Heart left ventricle (tissue), 16 donors: ENCODE measurements around the gene MMP24OS. TPM values are rescaled to one million over a fixed set of nuclear protein-coding genes. Genes with fewer than 3 reads are reported as not detected.
"Not testable (repeated sequence)": the region's sequence is repeated elsewhere in the genome, so short reads cannot be mapped to it uniquely, and the experiment has no call there.

Source experiments
- ATAC-seq, 4 donors: fragments of 200-7000 bp; cut with Tn5 transposase; one replicate each; pipeline ENCODE4 v1.9.1; 2020 to 2022; ENCODE audit warnings: moderate library complexity in 4 of 4, mild to moderate bottlenecking in 3 of 4, moderate number of reproducible peaks in 1 of 4
- DNase-seq, 5 donors: peaks; one replicate each; pipeline ENCODE4 v3.0.0-alpha.2; 2020
- H3K27ac ChIP-seq, 12 donors: fragments of 200-600 bp; sonication (generic) in 4 of 12; one replicate each; pipeline versions ENCODE4 v1.5.0 to v1.8.0; 2016 to 2022; ENCODE audit warnings: mild to moderate bottlenecking in 2 of 12
- H3K27me3 ChIP-seq, 9 donors: fragments of 200-600 bp; sonication (generic) in 2 of 9; one replicate each; pipeline versions ENCODE4 v1.5.1 to v1.8.0; 2016 to 2022; ENCODE audit warnings: mild to moderate bottlenecking in 3 of 9
- H3K36me3 ChIP-seq, 9 donors: fragments of 200-600 bp; sonication (generic) in 2 of 9; one replicate each; pipeline versions ENCODE4 v1.5.0 to v1.8.0; 2018 to 2022; ENCODE audit warnings: mild to moderate bottlenecking in 2 of 9
- H3K4me1 ChIP-seq, 12 donors: fragments of 200-600 bp; sonication (generic) in 4 of 12; one replicate each; pipeline versions ENCODE4 v1.5.0 to v1.8.0; 2016 to 2022; ENCODE audit warnings: mild to moderate bottlenecking in 3 of 12
- H3K4me3 ChIP-seq, 12 donors: fragments of 200-600 bp; sonication (generic) in 4 of 12; one replicate each; pipeline versions ENCODE4 v1.5.0 to v1.8.0; 2017 to 2022; ENCODE audit warnings: mild to moderate bottlenecking in 9 of 12, moderate library complexity in 4 of 12
- H3K9me3 ChIP-seq, 12 donors: fragments of 200-600 bp; sonication (generic) in 4 of 12; one replicate each; pipeline versions ENCODE4 v1.5.0 to v1.8.0; 2016 to 2022; ENCODE audit warnings: mild to moderate bottlenecking in 1 of 12
- CTCF ChIP-seq, 12 donors: fragments of 200-600 bp; sonication (generic) in 4 of 12; IDR thresholded peaks; one replicate each; pipeline versions ENCODE4 v1.5.0 to v1.8.0; 2018 to 2022; ENCODE audit warnings: antibody characterized with exemption in 12 of 12, mild to moderate bottlenecking in 5 of 12
- POLR2A ChIP-seq, 2 donors: fragments of 450-650 bp; IDR thresholded peaks; one replicate each; pipeline ENCODE4 v1.6.1; 2017; ENCODE audit warnings: antibody characterized with exemption in 2 of 2, mild to moderate bottlenecking in 2 of 2, moderate library complexity in 2 of 2
- WGBS, 4 donors: extraction: QIAGEN DNeasy Blood & Tissue Kit in 2 of 4; methylation state at CpG; one replicate each; pipeline versions ENCODE4 v1.1.5 to v1.1.7; 2013 to 2018; 5-methylcytosine and 5-hydroxymethylcytosine counted together
- intact Hi-C, 10 donors: fragments of 100-400 bp; cut with DNase I; formaldehyde crosslinking; loops; one replicate each; pipeline versions ENCODE4 v1.11.1 to v1.14.2; 2022
- polyA plus RNA-seq, 2 donors: library from polyadenylated mRNA; stranded (reverse); fragments of 200-250 nt; gene quantifications; one replicate each; pipeline ENCODE4 v1.2.3, GENCODE V29; 2013
- total RNA-seq, 9 donors: library from RNA; depleted of rRNA in 2 of 9; stranded (reverse); fragments of >200 nt in 2 of 9; fragmentation: NEBNext Ultra II Directional in 3 of 9; extraction: Animal tissue kit (Norgen Biotek cat#: 25700) in 3 of 9; gene quantifications; one replicate each; pipeline versions ENCODE4 v1.1.0 to v1.2.4, GENCODE V29; 2016 to 2023
- donor health status: ischemic (EF 13 %, LVEDD 7.1; RV severe dilation, severe dysfunction).
- donor health status: healthy with polysubstance abuse.
- donor health status: DM: no; HTN: yes; CAD: no.
- donor health status: DM: no; HTN: no; CAD: no.
- donor health status: ischemic (EF 25% LVEDD 6.9; RV normal size, moderate dysfunction).
- donor health status: ischemic (EF 25% LVEDD 5.7; RV mildly dilated, moderate dysfunction).
- donor health status: healthy.
- donor health status: DM: yes; HTN: yes; CAD: no.
- donor health status: ischemic (EF 35%, LVEDD 5.7; RV mildly dilated, moderate dysfunction).
- donor health status: nonischemic (EF 11% LVEDD 7.7; RV severe dilation, severe dysfunction).
- donor health status: DM: yes; HTN: yes; CAD: no.
- donor health status: PGD.
- donor health status: ischemic (EF 29% LVEDD 5.4; RV normal size, mild dysfunction).
- donor health status: nonischemic (EF 23%, LVEDD 6.1; RV moderate dilation, normal function).

Gene MMP24OS
- total and polyA plus RNA-seq, 11 donors = 11.7 to 64.8 (median 41.6) TPM

GRCh38 chr20:35267092-35267491 is 10.8 kb downstream of the MMP24OS start:
- DNase-seq = no peak
- intact Hi-C loops = loop anchor here in 5 of 10 donors (5.0 to 10.0 kb wide), 3 partner anchors 120 to 172 kb away; partner anchors contain the start of genes EDEM2 (in 4 of the 5) and TRPC4AP (in 1 of the 5)
- Histone ChIP-seq H3K4me1 (peaks cover 0 to 16% (median 7%) of the 10 kb centered on the region in 12 donors), H3K27me3 (no peaks in the 10 kb centered on the region), H3K9me3 (no peaks in the 10 kb centered on the region), H3K36me3 (peaks cover 0 to 67% (median 29%) of the 10 kb centered on the region in 9 donors), H3K27ac (no peak overlapping the region), H3K4me3 (no peak overlapping the region)
- TF ChIP-seq CTCF (IDR thresholded peaks at IDR 0.05) = no peak
- no peak for TF ChIP-seq POLR2A (IDR thresholded peaks at IDR 0.05)
- ATAC-seq = no peak
- 86 to 94% (median 93%) methylated on average over 15 to 16 of the region's 16 CpGs for WGBS, 4 donors

- no peak for DNase-seq
- Histone ChIP-seq H3K27me3 (no peaks in the 10 kb centered on the region), H3K9me3 (no peaks in the 10 kb centered on the region), H3K4me1 (peaks cover 0 to 16% (median 7%) of the 10 kb centered on the region in 12 donors), H3K4me3 (no peak overlapping the region), H3K36me3 (peaks cover 0 to 46% (median 18%) of the 10 kb centered on the region in 9 donors), H3K27ac (no peak overlapping the region)
- 74 to 87% (median 76%) methylated on average over 1 of the region's 1 CpG for WGBS, 4 donors
- intact Hi-C loops = loop anchor here in 5 of 10 donors (5.0 to 10.0 kb wide), 3 partner anchors 117 to 170 kb away; partner anchors contain the start of genes EDEM2 (in 4 of the 5) and TRPC4AP (in 1 of the 5)
- peak in 2 of 12 donors; percentile 9 to 11 for TF ChIP-seq CTCF (IDR thresholded peaks at IDR 0.05)
- TF ChIP-seq POLR2A (IDR thresholded peaks at IDR 0.05) = no peak
- ATAC-seq = no peak
Observed at GRCh38 chr20:35264755-35265154, 13.2 kb downstream of the MMP24OS start.

GRCh38 chr20:35263532-35264341 is 14.2 kb downstream of the MMP24OS start:
- no peak for TF ChIP-seq POLR2A (IDR thresholded peaks at IDR 0.05)
- no peak for TF ChIP-seq CTCF (IDR thresholded peaks at IDR 0.05)
- ATAC-seq (peak; percentile 56 to 78 (median 70)), DNase-seq (peak in 1 of 5 donors; percentile 53)
- H3K9me3 ChIP-seq = no peaks in the 10 kb centered on the region
- intact Hi-C loops = loop anchor here in 3 of 10 donors (10.0 kb wide), 2 partner anchors 119 to 169 kb away; partner anchors contain the start of genes EDEM2 (in 2 of the 3) and TRPC4AP (in 1 of the 3)
- H3K27ac ChIP-seq = peak overlapping the region in 7 of 12 donors; percentile 56 to 73 (median 70)
- H3K36me3 ChIP-seq = peaks cover 0 to 37% (median 16%) of the 10 kb centered on the region in 9 donors
- no peaks in the 10 kb centered on the region for H3K27me3 ChIP-seq
- no peak overlapping the region for H3K4me3 ChIP-seq
- H3K4me1 ChIP-seq = peaks cover 0 to 13% (median 7%) of the 10 kb centered on the region in 12 donors
- 56 to 74% (median 67%) methylated on average over 9 to 17 of the region's 17 CpGs for WGBS, 4 donors

- H3K4me3 ChIP-seq, H3K9me3 ChIP-seq, H3K27me3 ChIP-seq, DNase-seq: not testable (repeated sequence)
- WGBS, 4 donors = 42 to 59% (median 51%) methylated on average over 5 of the region's 8 CpGs
- Histone ChIP-seq H3K4me1 (peaks cover 0 to 14% (median 8%) of the 10 kb centered on the region in 12 donors), H3K27ac (peak overlapping the region in 7 of 12 donors; percentile 56 to 73 (median 70)), H3K36me3 (peaks cover 0 to 30% (median 10%) of the 10 kb centered on the region in 9 donors)
- peak; percentile 57 to 90 (median 80) for ATAC-seq
- intact Hi-C loops = loop anchor here in 3 of 10 donors (10.0 kb wide), 2 partner anchors 118 to 168 kb away; partner anchors contain the start of genes EDEM2 (in 2 of the 3) and TRPC4AP (in 1 of the 3)
Observed at GRCh38 chr20:35262731-35263531, 15.0 kb downstream of the MMP24OS start.

GRCh38 chr20:35262321-35262720 is 15.6 kb downstream of the MMP24OS start:
- WGBS, 4 donors = 85 to 87% (median 86%) methylated on average over 7 to 8 of the region's 10 CpGs
- H3K9me3 ChIP-seq, DNase-seq, ATAC-seq, H3K27ac ChIP-seq, H3K4me3 ChIP-seq, H3K27me3 ChIP-seq: not testable (repeated sequence)
- Histone ChIP-seq H3K4me1 (peaks cover 0 to 20% (median 10%) of the 10 kb centered on the region in 12 donors), H3K36me3 (peaks cover 0 to 24% (median 7%) of the 10 kb centered on the region in 9 donors)
- intact Hi-C loops = loop anchor here in 3 of 10 donors (10.0 kb wide), 2 partner anchors 118 to 168 kb away; partner anchors contain the start of genes EDEM2 (in 2 of the 3) and TRPC4AP (in 1 of the 3)
